GM13977 (cell line): ENCODE measurements around the gene TMEM213.

Source experiments
- DNase-seq: peaks from one replicate; pipeline ENCODE4 v3.0.0; 2012; ENCODE audit warnings: low spot score
- CTCF ChIP-seq: IDR thresholded peaks from 2 replicates; pipeline ENCODE4 v1.5.1; 2012; ENCODE audit warnings: mild to moderate bottlenecking, control low read depth; ENCODE audit not compliant: insufficient read depth; ENCODE audit errors: extremely low read depth, missing control alignments
- in situ Hi-C: fragments of 300-500 bp; cut with MboI; formaldehyde crosslinking; loops from one replicate; pipeline ENCODE4 v1.12.0; 2022; ENCODE audit warnings: low sequenced_read_pairs, low pct_unique_long_range_greater_than_20kb, mixed read lengths, inconsistent platforms; ENCODE audit not compliant: unreplicated experiment

TMEM213 gene

GRCh38 chr7:138822867-138823535 lies 25.2 kb downstream of the TMEM213 start:
- TF ChIP-seq CTCF, result no peak
- DNase-seq, result no peak
- in situ Hi-C loops, result no loop called here

GRCh38 chr7:138825049-138825721 lies 27.4 kb downstream of the TMEM213 start:
- in situ Hi-C loops, result no loop called here
- no peak for DNase-seq
- TF ChIP-seq CTCF, result no peak

- in situ Hi-C loops, result no loop called here
- TF ChIP-seq CTCF, result no peak
- no peak for DNase-seq
These were observed 30.5 kb downstream of the TMEM213 start for GRCh38 chr7:138828302-138828701.

- TF ChIP-seq CTCF, result no peak
- no peak for DNase-seq
- in situ Hi-C loops, result no loop called here
These were observed 31.5 kb downstream of the TMEM213 start for GRCh38 chr7:138829335-138829734.

GRCh38 chr7:138832966-138833365 lies 35.2 kb downstream of the TMEM213 start:
- in situ Hi-C loops, result no loop called here
- no peak for TF ChIP-seq CTCF
- DNase-seq, result no peak

- no peak for DNase-seq
- no peak for TF ChIP-seq CTCF
- in situ Hi-C loops, result no loop called here
These were observed 35.8 kb downstream of the TMEM213 start for GRCh38 chr7:138833596-138833995.
